OCI-LY3 (cell line): ENCODE results near the gene UBE2E2.

Experiments
- CTCF ChIP-seq: fragments of 200-600, 300-600 bp; sonication (generic); IDR thresholded peaks from 2 replicates; pipeline ENCODE4 v1.5.1; 2014; ENCODE audit warnings: antibody characterized with exemption, low read length, low read depth
- EZH2phosphoT487 ChIP-seq: fragments of 200-600 bp; shearing (Covaris generic); IDR thresholded peaks from 2 replicates; pipeline ENCODE4 v1.6.1; 2018; ENCODE audit warnings: antibody characterized with exemption, mixed run types, low read depth

GRCh38 chr3:23566499-23566898 is 363.4 kb downstream of the UBE2E2 start:
- TF ChIP-seq CTCF, result no peak
- TF ChIP-seq EZH2phosphoT487, result no peak
